WERI-Rb-1 (cell line): ENCODE results near the gene GPR173.

Experiments used
- DNase-seq: peaks from one replicate; pipeline ENCODE4 v3.0.0-alpha.2; 2020
- H3K27ac ChIP-seq: fragments of 250-450 bp; sonication (Bioruptor Pico); 2 replicates; pipeline ENCODE4 v1.5.1; 2020; ENCODE audit warnings: mild to moderate bottlenecking, moderate library complexity
- H3K27me3 ChIP-seq: fragments of 250-450 bp; sonication (Bioruptor Pico); 2 replicates; pipeline ENCODE4 v1.5.1; 2021; ENCODE audit warnings: mild to moderate bottlenecking, low read depth, moderate library complexity; ENCODE audit not compliant: insufficient read depth, severe bottlenecking
- H3K36me3 ChIP-seq: fragments of 250-450 bp; sonication (Bioruptor Pico); 2 replicates; pipeline ENCODE4 v1.5.1; 2020; ENCODE audit warnings: mild to moderate bottlenecking, moderate library complexity
- H3K4me3 ChIP-seq: 2 replicates; pipeline ENCODE4 v1.5.1; 2011; ENCODE audit warnings: low read depth, mild to moderate bottlenecking, control low read depth, low read length
- H3K9me3 ChIP-seq: fragments of 250-450 bp; sonication (Bioruptor Pico); 2 replicates; pipeline ENCODE4 v1.5.1; 2021; ENCODE audit warnings: mild to moderate bottlenecking, moderate library complexity; ENCODE audit not compliant: severe bottlenecking
- CTCF ChIP-seq: IDR thresholded peaks from 2 replicates; pipeline ENCODE4 v1.5.1; 2011; ENCODE audit warnings: low read depth, mild to moderate bottlenecking, control low read depth, inconsistent platforms, low read length

Gene GPR173

GRCh38 chrX:53071604-53072417 lies 23.2 kb downstream of the GPR173 start:
- peak; percentile 63 for DNase-seq
- no peaks in the 10 kb centered on the region for H3K36me3 ChIP-seq
- peak overlapping the region; percentile 61; the same call in 1 of the 2 replicates for H3K27ac ChIP-seq
- no peaks in the 10 kb centered on the region for H3K9me3 ChIP-seq
- peaks cover 7% of the 10 kb centered on the region for H3K27me3 ChIP-seq
- TF ChIP-seq CTCF = peak; percentile 70
- peak overlapping the region; percentile 44 for H3K4me3 ChIP-seq

GRCh38 chrX:53072418-53073114 lies 24.0 kb downstream of the GPR173 start:
- Histone ChIP-seq H3K27me3 (peaks cover 7% of the 10 kb centered on the region), H3K36me3 (no peaks in the 10 kb centered on the region), H3K4me3 (peak overlapping the region; percentile 44), H3K27ac (peak overlapping the region; percentile 61), H3K9me3 (no peaks in the 10 kb centered on the region)
- no peak for TF ChIP-seq CTCF
- no peak for DNase-seq

- Histone ChIP-seq H3K27me3 (peaks cover 7% of the 10 kb centered on the region), H3K9me3 (no peaks in the 10 kb centered on the region), H3K36me3 (no peaks in the 10 kb centered on the region), H3K4me3 (no peak overlapping the region), H3K27ac (peak overlapping the region; percentile 61)
- DNase-seq = peak; percentile 75
- no peak for TF ChIP-seq CTCF
Measured at GRCh38 chrX:53073115-53073586, 24.6 kb downstream of the GPR173 start.

- TF ChIP-seq CTCF = no peak
- no peak for DNase-seq
- no peak overlapping the region for H3K27ac ChIP-seq
- H3K36me3 ChIP-seq = no peaks in the 10 kb centered on the region
- no peak overlapping the region for H3K4me3 ChIP-seq
- peaks cover 3% of the 10 kb centered on the region for H3K27me3 ChIP-seq
- no peaks in the 10 kb centered on the region for H3K9me3 ChIP-seq
Measured at GRCh38 chrX:53075011-53075410, 26.4 kb downstream of the GPR173 start.

GRCh38 chrX:53076671-53077070 lies 28.1 kb downstream of the GPR173 start:
- Histone ChIP-seq H3K4me3 (no peak overlapping the region), H3K36me3 (no peaks in the 10 kb centered on the region), H3K27ac (no peak overlapping the region), H3K9me3 (no peaks in the 10 kb centered on the region), H3K27me3 (no peaks in the 10 kb centered on the region)
- TF ChIP-seq CTCF = no peak
- no peak for DNase-seq
